Stimulated activated CD4-positive, alpha-beta T cell treated with anti-CD3 and anti-CD28 coated beads, Interleukin-4, amount 100 ng/mL, for 48 hours (primary cell): ENCODE measurements around the gene UPK3A.
"Not testable (repeated sequence)": the region's sequence is repeated elsewhere in the genome, so short reads cannot be mapped to it uniquely, and the experiment has no call there.

Experiments used
- DNase-seq, 2 donors: peaks; one replicate each; pipeline ENCODE4 v3.0.0-alpha.2; 2020; ENCODE audit warnings: low read depth in 2 of 2

The UPK3A gene

DNA sequence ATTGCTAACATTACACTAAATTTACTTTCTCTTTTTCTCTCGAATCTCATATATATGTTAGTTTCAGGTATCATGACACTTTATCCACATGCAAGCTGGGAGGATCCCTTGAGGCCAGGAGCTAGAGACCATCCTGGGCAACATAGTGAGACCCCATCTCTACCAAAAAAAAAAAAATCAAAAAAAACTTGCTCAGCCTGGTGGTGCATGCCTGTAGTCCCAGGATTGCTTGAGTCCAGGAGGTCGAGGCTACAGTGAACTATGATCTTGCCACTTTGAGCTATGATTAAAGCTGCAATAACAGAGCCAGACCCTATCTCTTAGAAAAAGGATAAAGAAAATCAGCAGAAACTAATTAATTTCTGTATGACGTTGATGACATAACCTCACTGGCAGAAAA is 3.7 kb upstream of the UPK3A start:
- DNase-seq = no peak

DNA sequence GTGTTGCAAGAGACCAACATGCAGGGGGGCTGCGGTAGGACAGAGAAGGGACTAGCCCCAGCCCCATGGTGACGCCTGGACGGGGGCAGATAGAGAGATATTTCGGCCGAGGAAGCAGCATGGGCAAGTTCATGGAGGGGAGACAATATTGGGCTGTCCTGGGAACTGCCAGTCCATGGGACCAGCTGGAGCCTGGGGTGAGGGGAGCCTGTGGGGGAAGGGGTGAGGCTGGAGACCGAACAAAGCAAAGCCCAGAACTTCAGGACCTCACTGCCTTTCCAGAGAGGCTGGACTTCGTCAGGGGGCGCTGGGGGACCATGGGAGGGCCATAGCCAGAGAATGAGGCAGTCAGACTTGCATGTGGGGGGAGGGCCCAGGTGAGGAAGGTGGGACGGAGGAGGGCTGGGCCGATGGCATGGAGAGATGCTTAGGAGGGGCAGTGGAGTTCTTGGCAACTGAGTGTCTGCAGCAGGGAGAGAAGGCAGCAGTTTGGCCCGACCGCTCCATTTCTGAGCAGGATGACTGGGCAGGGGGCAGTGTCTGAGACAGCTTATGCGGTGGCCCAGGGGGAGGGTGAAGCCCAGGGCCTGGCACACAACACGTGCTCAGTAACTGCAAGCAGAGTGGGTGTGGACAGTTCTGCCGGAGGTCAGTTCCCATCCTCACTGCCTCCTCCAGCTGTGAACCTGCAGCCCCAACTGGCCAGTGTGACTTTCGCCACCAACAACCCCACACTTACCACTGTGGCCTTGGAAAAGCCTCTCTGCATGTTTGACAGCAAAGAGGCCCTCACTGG is 712 bp downstream of the UPK3A start:
- DNase-seq = no peak

- no peak for DNase-seq
Observed at GRCh38 chr22:45286854-45287551, 2.3 kb downstream of the UPK3A start.

DNA sequence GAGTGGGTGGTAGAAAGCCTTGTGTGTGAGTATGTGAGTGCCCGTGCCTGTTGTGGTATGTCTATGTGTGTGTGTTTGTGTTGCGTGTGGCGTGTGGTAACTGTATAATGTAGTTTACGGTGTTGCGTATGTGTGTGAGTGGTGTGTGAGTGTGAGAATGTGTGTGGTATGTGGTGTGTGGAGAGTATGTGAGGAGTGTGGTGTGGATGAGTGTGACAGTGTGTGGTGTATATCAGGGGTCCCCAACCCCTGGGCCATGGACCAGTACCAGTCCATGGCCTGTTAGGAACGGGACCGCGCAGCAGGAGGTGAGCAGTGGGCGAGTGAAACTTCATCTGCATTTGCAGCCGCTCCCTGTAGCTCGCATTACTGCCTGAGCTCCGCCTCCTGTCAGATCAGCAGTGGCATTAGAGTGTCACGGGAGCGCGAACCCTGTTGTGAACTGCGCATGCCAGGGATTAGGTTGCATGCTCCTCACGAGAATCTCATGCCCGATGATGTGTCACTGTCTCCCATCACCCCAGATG is 5.7 kb downstream of the UPK3A start:
- no peak for DNase-seq

DNA sequence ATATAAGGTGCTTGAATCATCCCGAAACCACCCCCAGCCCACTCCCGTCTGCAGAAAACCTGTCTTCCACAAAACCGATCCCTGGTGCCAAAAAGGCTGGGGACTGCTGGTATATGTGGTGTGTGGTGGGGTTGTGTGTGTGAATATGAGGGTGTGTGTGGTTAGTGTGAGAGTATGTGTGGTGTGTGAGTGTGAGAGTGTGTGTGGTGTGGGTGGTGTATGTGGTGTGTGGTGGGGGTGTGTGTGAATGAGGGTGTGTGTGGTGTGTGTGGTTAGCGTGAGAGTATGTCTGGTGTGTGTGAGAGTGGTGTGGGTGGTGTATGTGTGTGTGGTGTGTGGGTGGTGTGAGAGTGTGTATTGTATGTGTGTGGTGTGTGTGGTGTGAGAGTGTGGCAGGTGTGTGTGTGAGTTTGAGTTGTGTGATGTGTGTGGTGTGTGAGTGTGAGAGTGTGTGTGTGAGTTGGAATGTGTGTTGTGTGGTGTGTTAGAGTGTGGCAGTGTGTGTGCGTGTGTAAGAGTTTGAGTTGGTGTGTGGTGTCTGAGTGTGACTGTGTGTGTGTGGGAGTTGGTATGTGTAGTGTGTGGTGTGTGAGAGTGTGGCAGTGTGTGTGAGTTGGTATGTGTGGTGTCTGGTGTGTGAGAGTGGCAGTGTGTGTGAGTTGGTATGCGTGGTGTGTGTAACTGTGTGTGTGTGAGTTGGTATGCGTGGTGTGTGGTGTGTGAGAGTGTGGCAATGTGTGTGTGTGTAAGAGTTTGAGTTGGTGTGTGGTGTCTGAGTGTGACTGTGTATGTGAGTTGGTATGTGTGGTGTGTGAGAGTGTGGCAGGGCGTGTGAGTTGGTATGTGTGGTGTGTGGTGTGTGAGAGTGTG is 6.5 kb downstream of the UPK3A start:
- DNase-seq = no peak

- DNase-seq = no peak
Observed at GRCh38 chr22:45291931-45292290, 7.2 kb downstream of the UPK3A start.

- no peak for DNase-seq
Observed at GRCh38 chr22:45292731-45293442, 8.1 kb downstream of the UPK3A start.

DNA sequence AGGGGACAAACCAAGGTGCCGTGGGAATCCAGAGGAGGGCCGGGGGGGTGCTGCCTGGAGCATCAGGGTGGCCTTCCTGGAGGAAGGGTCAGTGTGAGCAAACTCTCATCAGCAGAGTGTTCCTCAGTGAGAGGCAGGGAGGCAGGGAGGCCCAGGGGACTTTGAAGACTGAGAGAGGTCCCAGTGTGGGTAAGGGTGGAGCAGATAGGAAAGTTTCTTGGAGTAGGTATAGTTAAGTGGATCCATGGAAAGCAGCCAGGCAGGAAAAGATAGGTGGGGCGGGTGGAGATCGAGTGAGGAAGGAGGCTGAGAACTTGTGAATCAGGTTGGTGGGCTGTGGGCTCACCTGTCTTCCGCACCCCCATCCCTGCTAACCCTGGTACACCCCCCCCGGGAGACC is 9.3 kb downstream of the UPK3A start:
- DNase-seq = no peak

GRCh38 chr22:45295004-45295403 is 10.3 kb downstream of the UPK3A start:
- not testable (repeated sequence) for DNase-seq

DNA sequence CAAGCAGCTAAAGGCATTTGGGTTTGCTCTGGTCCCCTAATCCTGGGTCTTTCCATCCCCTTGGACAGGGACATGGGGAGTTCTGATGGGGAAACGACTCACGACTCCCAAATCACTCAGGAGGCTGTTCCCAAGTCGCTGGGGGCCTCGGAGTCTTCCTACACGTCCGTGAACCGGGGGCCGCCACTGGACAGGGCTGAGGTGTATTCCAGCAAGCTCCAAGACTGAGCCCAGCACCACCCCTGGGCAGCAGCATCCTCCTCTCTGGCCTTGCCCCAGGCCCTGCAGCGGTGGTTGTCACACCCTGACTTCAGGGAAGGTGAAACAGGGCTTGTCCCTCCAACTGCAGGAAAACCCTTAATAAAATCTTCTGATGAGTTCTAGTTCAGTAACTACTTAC is 10.7 kb downstream of the UPK3A start:
- DNase-seq = no peak

GRCh38 chr22:45296628-45297297 is 12.0 kb downstream of the UPK3A start:
- no peak for DNase-seq

DNA sequence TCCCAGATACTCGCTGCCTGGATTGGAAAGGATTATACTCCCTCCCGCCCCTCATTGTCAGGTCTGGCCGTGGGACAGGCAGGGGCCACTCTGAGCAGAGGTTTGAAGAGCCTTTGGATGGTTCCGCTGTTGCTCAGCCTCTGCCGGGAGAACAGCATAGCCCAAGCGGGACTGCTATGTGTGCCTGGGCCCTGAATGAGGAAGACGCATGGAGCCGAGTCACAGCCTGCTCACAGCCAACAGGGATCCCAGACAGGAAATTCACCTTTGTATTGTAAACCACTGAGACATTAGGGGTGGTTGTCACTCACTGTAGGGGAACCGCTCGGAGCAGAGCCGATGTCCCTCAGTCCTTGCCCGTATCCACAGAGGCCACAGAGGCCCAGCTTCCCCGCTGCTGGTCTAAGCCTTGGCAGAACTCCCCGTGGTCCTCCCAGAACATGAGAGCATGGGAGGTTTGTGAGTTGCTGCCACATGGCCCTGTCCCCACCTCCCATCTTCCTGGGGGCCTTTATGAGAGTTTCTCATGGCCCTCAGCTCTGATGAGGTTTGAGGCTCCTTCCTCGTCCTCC is 14.3 kb downstream of the UPK3A start:
- no peak for DNase-seq

DNA sequence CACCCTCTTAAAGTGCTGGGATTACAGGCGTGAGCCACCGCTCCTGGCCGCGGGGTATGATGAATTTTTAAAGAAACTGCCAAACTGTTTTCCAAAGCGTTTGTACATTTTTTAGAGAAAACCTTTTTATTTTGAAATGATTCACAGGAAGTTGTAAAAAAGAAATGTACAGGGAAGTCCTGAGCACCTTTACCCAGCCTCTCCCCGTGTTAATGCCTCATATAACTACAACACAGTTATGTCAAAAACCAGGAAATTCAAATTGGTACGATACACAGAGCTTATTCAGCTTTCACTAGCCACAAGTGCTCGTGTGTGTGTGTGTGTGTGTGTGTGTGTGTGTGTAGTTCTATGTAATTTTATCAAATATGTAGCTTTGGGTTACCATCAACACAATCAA is 18.0 kb downstream of the UPK3A start:
- no peak for DNase-seq

GRCh38 chr22:45303181-45303580 is 18.4 kb downstream of the UPK3A start:
- no peak for DNase-seq

DNA sequence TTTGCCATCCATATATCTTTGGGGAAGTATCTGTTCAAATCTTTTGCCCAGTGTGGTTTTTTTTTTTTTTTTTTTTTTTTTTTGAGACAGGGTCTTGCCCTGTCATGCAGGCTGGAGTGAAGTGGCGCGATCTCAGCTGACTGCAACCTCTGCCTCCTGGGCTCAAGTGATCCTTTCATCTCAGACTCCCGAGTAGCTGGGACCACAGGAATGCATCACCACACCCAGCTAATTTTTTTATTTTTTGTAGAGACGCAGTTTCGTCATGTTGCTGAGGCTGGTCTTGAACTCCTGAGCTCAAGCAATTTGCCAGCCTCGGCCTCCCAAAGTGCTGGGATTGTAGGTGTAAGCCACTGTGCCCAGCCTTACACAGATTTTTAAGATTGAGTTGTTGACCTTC is 20.2 kb downstream of the UPK3A start:
- DNase-seq = no peak

DNA sequence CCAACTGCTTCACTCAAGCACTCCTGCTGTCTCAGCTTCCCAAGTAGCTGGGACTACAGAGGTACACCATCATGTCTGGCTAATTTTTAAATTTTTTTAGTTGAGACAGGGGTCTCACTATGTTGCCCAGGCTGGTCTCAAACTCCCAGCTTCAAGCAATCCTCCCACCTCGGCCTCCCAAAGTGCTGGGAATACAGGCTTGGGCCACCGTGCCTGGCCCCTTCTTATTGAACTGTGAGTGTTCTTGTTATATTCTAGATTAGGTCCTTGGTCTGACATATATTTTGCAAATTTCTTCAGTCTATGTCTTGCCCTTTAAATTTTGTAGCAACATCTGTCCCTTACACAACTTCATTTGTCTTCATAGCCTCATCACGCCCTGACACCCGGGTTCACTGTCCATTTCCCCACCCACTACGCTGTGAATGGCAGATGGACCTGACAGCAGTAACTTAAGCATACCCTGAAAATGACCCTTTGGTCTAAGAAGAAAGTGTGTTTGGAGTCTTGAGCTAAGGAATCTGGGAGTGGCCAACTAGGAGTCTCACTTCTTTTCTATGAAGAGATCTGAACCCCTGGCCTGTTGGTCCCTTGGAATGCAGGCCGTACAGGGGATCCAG is 20.8 kb downstream of the UPK3A start:
- no peak for DNase-seq

DNA sequence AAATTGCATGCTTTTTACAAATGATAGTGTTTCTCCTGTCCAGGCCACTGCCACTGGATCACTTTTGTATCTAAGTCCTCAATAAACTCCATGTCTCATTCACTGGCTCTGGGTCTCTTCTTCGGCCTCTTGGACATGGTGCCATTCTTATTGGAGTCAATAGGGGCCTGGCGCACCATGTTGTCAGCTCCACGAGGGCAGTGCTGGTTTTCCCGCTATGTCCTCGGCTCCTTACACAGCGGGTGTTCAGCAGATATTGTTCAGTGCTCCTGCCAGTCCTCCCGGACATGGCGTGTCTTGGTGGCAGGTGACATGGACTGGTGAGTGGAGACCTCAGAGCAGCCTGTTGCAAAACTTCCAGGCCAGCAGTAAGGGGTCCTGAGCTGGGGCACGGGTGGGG is 21.4 kb downstream of the UPK3A start:
- DNase-seq = no peak

DNA sequence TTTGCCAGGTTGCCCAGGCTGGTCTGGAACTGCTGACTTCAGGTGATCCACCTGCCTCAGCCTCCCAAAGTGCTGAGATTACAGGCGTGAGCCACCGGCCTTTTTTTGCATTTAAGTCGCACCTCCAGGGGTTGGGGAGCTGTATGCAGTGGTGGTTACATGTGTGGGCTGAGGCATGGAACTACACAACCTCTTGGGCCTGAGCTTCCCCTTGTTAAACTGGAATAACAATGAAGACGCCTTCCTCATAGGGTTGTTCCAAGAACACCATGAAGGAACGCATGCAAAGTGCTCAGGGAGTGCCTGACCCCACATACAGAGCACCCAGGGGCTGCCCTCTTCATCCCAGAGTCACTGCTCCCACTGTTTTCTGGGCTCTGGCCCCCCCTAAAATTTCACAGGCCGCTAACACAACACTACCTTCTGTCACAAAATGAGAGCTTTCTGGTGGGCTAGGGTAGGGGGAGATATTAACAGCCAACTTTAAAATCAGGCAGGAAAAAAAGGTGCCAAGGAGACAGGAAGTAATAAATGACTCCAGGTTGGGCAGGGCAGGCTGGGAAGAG is 23.7 kb downstream of the UPK3A start:
- DNase-seq = no peak

DNA sequence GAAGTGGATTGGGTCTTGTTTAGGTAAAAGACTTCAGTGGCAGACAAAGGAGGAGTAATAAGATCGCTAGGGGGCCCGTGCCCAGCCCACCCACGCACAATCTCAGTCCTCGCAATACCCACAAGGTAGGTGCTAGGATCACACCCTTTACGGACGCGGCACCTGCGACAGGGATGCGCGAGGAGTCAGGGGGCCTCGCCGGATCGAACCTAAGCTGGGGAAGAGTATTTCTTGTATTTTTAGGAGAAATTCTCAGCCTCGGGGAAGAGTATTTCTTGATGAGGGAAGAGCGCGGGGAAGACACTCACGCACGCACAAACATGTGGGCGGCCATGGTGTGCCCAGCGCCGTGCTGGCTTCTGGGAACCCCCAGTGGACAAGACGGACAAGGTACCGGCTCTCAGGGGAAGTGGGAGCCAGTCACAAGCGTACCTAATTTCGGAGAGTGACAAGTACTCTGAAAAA is 24.2 kb downstream of the UPK3A start:
- no peak for DNase-seq
